Kidney (tissue), 14 donors: ENCODE data around the gene PDGFRA. TPM values are rescaled to one million over a fixed set of nuclear protein-coding genes. Genes with fewer than 3 reads are reported as not detected.

Source experiments
- DNase-seq, 5 donors: peaks; one replicate each; pipeline ENCODE4 v3.0.0-alpha.2; 2013 to 2020
- FAIRE-seq: peaks from 2 replicates; lab custom pipeline; 2012; peaks lifted over from hg19 to GRCh38; lab: Jason Lieb, UNC
- H3K27ac ChIP-seq, 2 donors: one replicate each; pipeline ENCODE4 v1.7.0; 2013; ENCODE audit warnings: low read depth in 2 of 2, low read length in 2 of 2, inconsistent platforms in 1 of 2
- H3K27me3 ChIP-seq: one replicate; pipeline ENCODE4 v1.7.1; 2013; ENCODE audit warnings: low read length, inconsistent platforms; ENCODE audit not compliant: control insufficient read depth, insufficient read depth
- H3K36me3 ChIP-seq, 3 donors: one replicate each; pipeline versions ENCODE4 v1.7.0 to v1.7.1; 2013; ENCODE audit warnings: low read length in 3 of 3, control low read depth in 1 of 3, inconsistent platforms in 1 of 3; ENCODE audit not compliant: insufficient read depth in 3 of 3, control insufficient read depth in 2 of 3
- H3K4me1 ChIP-seq, 3 donors: one replicate each; pipeline versions ENCODE4 v1.7.0 to v1.7.1; 2013; ENCODE audit warnings: low read length in 3 of 3, inconsistent platforms in 1 of 3, low read depth in 1 of 3; ENCODE audit not compliant: control insufficient read depth in 2 of 3, insufficient read depth in 2 of 3
- H3K4me3 ChIP-seq, 3 donors: one replicate each; pipeline versions ENCODE4 v1.7.0 to v1.8.1; 2013; ENCODE audit warnings: low read length in 3 of 3, control low read depth in 1 of 3, inconsistent platforms in 1 of 3
- H3K9ac ChIP-seq, 3 donors: one replicate each; pipeline versions ENCODE4 v1.7.0 to v1.7.1; 2013; ENCODE audit warnings: low read length in 3 of 3, control low read depth in 1 of 3, inconsistent platforms in 1 of 3
- H3K9me3 ChIP-seq, 3 donors: one replicate each; pipeline versions ENCODE4 v1.7.0 to v1.7.1; 2013; ENCODE audit warnings: low read length in 3 of 3, control low read depth in 1 of 3, inconsistent platforms in 1 of 3; ENCODE audit not compliant: control insufficient read depth in 2 of 3, insufficient read depth in 1 of 3
- intact Hi-C: fragments of 100-400 bp; cut with DNase I; formaldehyde crosslinking; loops from one replicate; pipeline ENCODE4 v1.11.1; 2022
- polyA plus RNA-seq: library from polyadenylated mRNA; stranded (reverse); fragments of 350-450 nt; fragmentation: Illumina TruSeq; extraction: RNeasy Lipid Tissue Mini Kit (QIAGEN cat#74804); gene quantifications from one replicate; pipeline ENCODE4 v1.2.3, GENCODE V29; 2014; ENCODE audit warnings: low read depth, low replicate concordance; ENCODE audit not compliant: insufficient read depth
- total RNA-seq: library from RNA; stranded (reverse); fragmentation: NEBNext Ultra II Directional; extraction: Animal tissue kit (Norgen Biotek cat#: 25700); gene quantifications from one replicate; pipeline ENCODE4 v1.2.1, GENCODE V29; 2021
- TF ChIP-seq, protein P1 (sequence below): IDR thresholded peaks from 3 replicates; pipeline ENCODE4 v1.5.1; 2012; ENCODE audit warnings: mild to moderate bottlenecking, moderate library complexity, borderline replicate concordance; ENCODE audit not compliant: insufficient read depth; ENCODE audit errors: extremely low read depth
- donor health status: control.
- donor health status: control.
- donor health status: control.
- donor health status: control.
- donor health status: control.
- donor health status: DM: yes; HTN: yes; CAD: no.
- donor health status: Normal renal cell carcinoma (clear cell type).

Gene PDGFRA
- total and polyA plus RNA-seq, 2 donors from 2014 or later: 12.3 to 71.0 TPM

DNA sequence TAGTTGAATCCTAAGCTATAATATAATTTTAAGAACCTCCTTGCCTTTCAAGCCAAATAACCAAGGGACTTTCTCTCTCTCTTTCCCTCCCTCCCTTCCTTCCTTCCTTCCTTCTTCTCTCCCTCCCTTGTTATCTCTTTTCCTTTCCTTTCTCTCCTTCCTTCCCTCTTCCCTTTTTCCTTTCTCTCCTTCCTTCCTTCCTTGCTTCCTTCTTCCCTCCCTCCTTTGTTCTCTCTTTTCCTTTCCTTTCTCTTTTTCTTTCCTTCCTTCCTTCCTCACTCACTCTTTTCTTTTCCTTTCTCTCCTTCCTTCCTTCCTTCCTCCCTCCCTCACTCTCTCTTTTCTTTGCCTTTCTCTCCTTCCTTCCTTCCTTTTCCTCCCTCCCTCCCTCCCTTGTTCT is 42.4 kb downstream of the PDGFRA start:
- TF ChIP-seq, protein P1, sequence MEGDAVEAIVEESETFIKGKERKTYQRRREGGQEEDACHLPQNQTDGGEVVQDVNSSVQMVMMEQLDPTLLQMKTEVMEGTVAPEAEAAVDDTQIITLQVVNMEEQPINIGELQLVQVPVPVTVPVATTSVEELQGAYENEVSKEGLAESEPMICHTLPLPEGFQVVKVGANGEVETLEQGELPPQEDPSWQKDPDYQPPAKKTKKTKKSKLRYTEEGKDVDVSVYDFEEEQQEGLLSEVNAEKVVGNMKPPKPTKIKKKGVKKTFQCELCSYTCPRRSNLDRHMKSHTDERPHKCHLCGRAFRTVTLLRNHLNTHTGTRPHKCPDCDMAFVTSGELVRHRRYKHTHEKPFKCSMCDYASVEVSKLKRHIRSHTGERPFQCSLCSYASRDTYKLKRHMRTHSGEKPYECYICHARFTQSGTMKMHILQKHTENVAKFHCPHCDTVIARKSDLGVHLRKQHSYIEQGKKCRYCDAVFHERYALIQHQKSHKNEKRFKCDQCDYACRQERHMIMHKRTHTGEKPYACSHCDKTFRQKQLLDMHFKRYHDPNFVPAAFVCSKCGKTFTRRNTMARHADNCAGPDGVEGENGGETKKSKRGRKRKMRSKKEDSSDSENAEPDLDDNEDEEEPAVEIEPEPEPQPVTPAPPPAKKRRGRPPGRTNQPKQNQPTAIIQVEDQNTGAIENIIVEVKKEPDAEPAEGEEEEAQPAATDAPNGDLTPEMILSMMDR: no peak
- no peak overlapping the region for H3K27ac ChIP-seq
- H3K4me3 ChIP-seq: no peak overlapping the region
- DNase-seq (no peak), FAIRE-seq (no peak)
- H3K36me3 ChIP-seq: no peaks in the 10 kb centered on the region
- no peak overlapping the region for H3K9ac ChIP-seq
- no peaks in the 10 kb centered on the region for H3K4me1 ChIP-seq
- H3K27me3 ChIP-seq: no peaks in the 10 kb centered on the region
- H3K9me3 ChIP-seq: no peaks in the 10 kb centered on the region
- intact Hi-C loops: no loop called here

DNA sequence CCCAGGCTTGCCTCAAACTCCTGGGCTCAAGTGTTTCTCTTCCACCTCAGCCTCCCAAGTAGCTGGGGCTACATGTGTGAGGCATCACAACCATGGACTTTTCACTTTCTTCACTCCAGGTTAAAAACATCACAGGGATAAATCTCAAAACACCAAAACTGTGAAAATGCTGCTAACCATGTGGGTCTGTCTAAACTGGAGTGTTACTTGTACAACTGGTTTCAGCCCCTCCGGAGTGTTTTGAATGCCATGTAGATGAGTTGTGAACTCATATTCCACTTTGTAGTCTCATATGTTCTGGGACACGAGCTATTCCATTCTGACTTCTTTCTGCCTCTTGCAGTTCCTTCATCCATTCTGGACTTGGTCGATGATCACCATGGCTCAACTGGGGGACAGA is 43.0 kb downstream of the PDGFRA start:
- Histone ChIP-seq H3K36me3 (no peaks in the 10 kb centered on the region), H3K4me3 (no peak overlapping the region), H3K27me3 (no peaks in the 10 kb centered on the region), H3K27ac (no peak overlapping the region), H3K9ac (no peak overlapping the region), H3K4me1 (peaks cover 0 to 3% (median 1%) of the 10 kb centered on the region in 3 donors), H3K9me3 (no peaks in the 10 kb centered on the region)
- TF ChIP-seq, protein P1: no peak
- FAIRE-seq: no peak
- DNase-seq: no peak
- intact Hi-C loops: no loop called here

DNA sequence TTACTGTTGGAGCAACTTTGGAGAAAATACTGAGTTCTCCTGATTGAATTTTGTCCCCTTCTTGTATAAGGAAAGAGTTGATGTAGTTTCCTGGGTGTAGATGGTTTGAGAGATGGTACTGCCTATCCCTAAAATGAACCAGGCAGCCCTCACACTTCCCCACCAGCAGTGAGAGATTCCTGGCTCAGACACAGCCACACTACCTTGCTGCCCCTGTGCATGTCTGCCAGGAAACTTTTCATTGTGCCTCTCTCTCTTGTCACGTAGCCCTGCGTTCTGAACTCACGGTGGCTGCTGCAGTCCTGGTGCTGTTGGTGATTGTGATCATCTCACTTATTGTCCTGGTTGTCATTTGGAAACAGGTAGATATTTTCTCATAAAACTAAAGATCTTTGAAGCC is 45.2 kb downstream of the PDGFRA start:
- H3K27ac ChIP-seq: no peak overlapping the region
- FAIRE-seq: no peak
- H3K36me3 ChIP-seq: no peaks in the 10 kb centered on the region
- H3K4me3 ChIP-seq: no peak overlapping the region
- H3K27me3 ChIP-seq: no peaks in the 10 kb centered on the region
- TF ChIP-seq, protein P1: no peak
- intact Hi-C loops: no loop called here
- H3K4me1 ChIP-seq: peaks cover 0 to 4% (median 2%) of the 10 kb centered on the region in 3 donors
- no peak overlapping the region for H3K9ac ChIP-seq
- no peak for DNase-seq
- H3K9me3 ChIP-seq: no peaks in the 10 kb centered on the region
